ENCODE results near the gene S1PR3. TPM values are rescaled to one million over a fixed set of nuclear protein-coding genes. Genes with fewer than 3 reads are reported as not detected.

S1PR3 gene
- total RNA-seq (2022; extraction: Qiagen RNA extraction; ENCODE audit: low read depth), result 27.0 to 36.6 TPM (median 33.5 TPM) in 5 replicates

GRCh38 chr9:88991066-88992034 is at the start of gene S1PR3:
TSS of gene S1PR3 (plus strand) at chr9:88991468. CDS start at chr9:89001201, 9,733 bp downstream.

Other genes starting within 250 kb of the S1PR3 start
- 0.38 to 0.71 TPM (median 0.50 TPM) in 5 replicates for gene SHC3, start 187.3 kb downstream of the S1PR3 start, total RNA-seq (2022; extraction: Qiagen RNA extraction; ENCODE audit: low read depth)